GM12891 (cell line): ENCODE measurements around the gene DBNL.
"Not testable (repeated sequence)": the region's sequence is repeated elsewhere in the genome, so short reads cannot be mapped to it uniquely, and the experiment has no call there.

Experiments used
- PAX5 ChIP-seq: IDR thresholded peaks from 2 replicates; pipeline ENCODE4 v1.6.1; 2011; ENCODE audit warnings: low read length, moderate library complexity, mild to moderate bottlenecking; ENCODE audit not compliant: insufficient read depth, severe bottlenecking
- POLR2A ChIP-seq: IDR thresholded peaks from 2 replicates; pipeline ENCODE4 v1.6.1; 2011; ENCODE audit warnings: low read depth, low read length, control low read depth
- POLR2AphosphoS5 ChIP-seq: IDR thresholded peaks from 2 replicates; pipeline ENCODE4 v1.6.1; 2011; ENCODE audit warnings: low read depth, low read length, control low read depth
- SPI1 ChIP-seq: IDR thresholded peaks from 2 replicates; pipeline ENCODE4 v1.6.1; 2011; ENCODE audit warnings: low read depth, low read length, control low read depth

DNA sequence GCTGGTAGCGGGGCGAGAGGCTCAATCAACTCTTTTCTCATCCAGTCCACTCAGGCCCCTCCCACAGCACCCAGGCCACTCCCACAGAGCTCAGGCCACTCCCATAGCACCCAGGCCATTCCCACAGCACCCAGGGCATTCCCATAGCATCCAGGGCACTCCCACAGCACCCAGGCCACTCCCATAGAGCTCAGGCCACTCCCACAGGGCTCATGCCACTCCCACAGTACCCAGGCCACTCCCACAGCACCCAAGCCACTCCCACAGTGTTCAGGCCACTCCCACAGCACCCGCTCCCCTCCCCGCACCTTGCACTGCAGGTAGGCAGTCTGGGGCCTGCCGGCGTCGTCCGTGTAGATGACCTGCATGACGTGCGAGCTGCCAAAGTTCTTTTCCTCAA is 8.1 kb upstream of the DBNL start:
- not testable (repeated sequence) for TF ChIP-seq PAX5, SPI1, POLR2AphosphoS5, POLR2A
